RWPE1 (cell line): Measurements from ENCODE around the gene ARHGEF26.

Source experiments
- CTCF ChIA-PET: fragments of 350-600 bp; sonication (Branson Sonifier 250); formaldehyde crosslinking; extraction: SDS; loops from one replicate; lab custom pipeline; 2021; lab: Yijun Ruan, JAX
- POLR2A ChIA-PET: fragments of 400-600 bp; formaldehyde crosslinking; extraction: SDS; loops from one replicate; lab custom pipeline; 2020; ENCODE audit warnings: antibody characterized with exemption; ENCODE audit not compliant: low non-redundant PET; lab: Yijun Ruan, JAX
- DNase-seq: peaks from one replicate; pipeline ENCODE4 v3.0.0; 2012; ENCODE audit warnings: low spot score
- H3K27ac ChIP-seq: fragments of 450-650 bp; 2 replicates; pipeline ENCODE4 v1.5.1; 2017
- CTCF ChIP-seq: fragments of 450-650 bp; conservative IDR thresholded peaks from 2 replicates; pipeline ENCODE4 v1.5.1; 2017; ENCODE audit warnings: low read depth, mild to moderate bottlenecking

The ARHGEF26 gene

GRCh38 chr3:154225536-154225935, 104.3 kb downstream of the ARHGEF26 start:
- CTCF ChIA-PET = no interaction called here
- no peak for DNase-seq
- no peak for TF ChIP-seq CTCF

GRCh38 chr3:154227531-154227930, 106.3 kb downstream of the ARHGEF26 start:
- H3K27ac ChIP-seq = no peak overlapping the region
- TF ChIP-seq CTCF = no peak
- ChIA-PET POLR2A (interaction anchor here (0.6 kb wide), 1 partner anchor 107 kb away, joined by 8 read pairs; the partner anchor contains the start of gene ARHGEF26), CTCF (interaction anchor here (0.6 kb wide), 1 partner anchor 1753 kb away, joined by 3 read pairs; no protein-coding TSS in a partner anchor)
- DNase-seq = no peak

More at GRCh38 chr3:154225536-154225935, 104.3 kb downstream of the ARHGEF26 start:
- POLR2A ChIA-PET = no interaction called here
- no peak overlapping the region for H3K27ac ChIP-seq

GRCh38 chr3:154228561-154229216, 107.5 kb downstream of the ARHGEF26 start:
- POLR2A ChIA-PET = no interaction called here
- DNase-seq = no peak
- no peak for TF ChIP-seq CTCF
- H3K27ac ChIP-seq = no peak overlapping the region
- CTCF ChIA-PET = interaction anchor here (1.0 kb wide), 1 partner anchor 24 kb away, joined by 6 read pairs; no protein-coding TSS in a partner anchor

GRCh38 chr3:154229217-154229590, 108.0 kb downstream of the ARHGEF26 start:
- TF ChIP-seq CTCF = no peak
- ChIA-PET POLR2A (no interaction called here), CTCF (interaction anchor here (0.6 to 1.0 kb wide), 2 partner anchors 23 to 800 kb away, joined by 4 to 6 read pairs; no protein-coding TSS in a partner anchor)
- DNase-seq = no peak
- no peak overlapping the region for H3K27ac ChIP-seq

GRCh38 chr3:154235330-154235729, 114.1 kb downstream of the ARHGEF26 start:
- no peak for DNase-seq
- no peak overlapping the region for H3K27ac ChIP-seq
- TF ChIP-seq CTCF = no peak
- CTCF ChIA-PET = no interaction called here
- POLR2A ChIA-PET = no interaction called here

- no peak for DNase-seq
- no peak for TF ChIP-seq CTCF
- no peak overlapping the region for H3K27ac ChIP-seq
- ChIA-PET CTCF (no interaction called here), POLR2A (no interaction called here)
These were observed 115.1 kb downstream of the ARHGEF26 start for GRCh38 chr3:154236331-154236730.
